Measurements from ENCODE around the gene PNPLA8.

PNPLA8 gene

GRCh38 chr7:108430664-108431063, 95.3 kb downstream of the PNPLA8 start:
- peaks cover 17% of the 10 kb centered on the region; the same call in 1 of the 2 replicates for H3K79me2 ChIP-seq (ENCODE audit: insufficient read depth, low read depth)

GRCh38 chr7:108427766-108428165, 98.2 kb downstream of the PNPLA8 start:
- 0 out of 2 replicates have a peak, but pooled peaks cover 4% of the 10 kb centered on the region for H3K79me2 ChIP-seq (ENCODE audit: insufficient read depth, low read depth)
- no peak overlapping the region for H3K4me2 ChIP-seq
- H2AFZ ChIP-seq (ENCODE audit: low read depth), result no peak overlapping the region
- H3K4me1 ChIP-seq (ENCODE audit: low read depth, poor library complexity, severe bottlenecking), result peaks cover 11% of the 10 kb centered on the region
- no peaks in the 10 kb centered on the region for H3K36me3 ChIP-seq (ENCODE audit: insufficient read depth)
- no peak overlapping the region for H3K9ac ChIP-seq
- no peak for TF ChIP-seq CTCF (conservative IDR thresholded peaks at IDR 0.05; ENCODE audit: low read depth, low read length)
- no peaks in the 10 kb centered on the region for H4K20me1 ChIP-seq (ENCODE audit: insufficient read depth)
- H3K27me3 ChIP-seq (ENCODE audit: insufficient read depth, low read depth), result no peaks in the 10 kb centered on the region
- no peak overlapping the region for H3K4me3 ChIP-seq (IDR thresholded peaks at IDR 0.05; ENCODE audit: insufficient read depth, low read depth, low read length)
- H3K27ac ChIP-seq, result no peak overlapping the region

More at GRCh38 chr7:108430664-108431063, 95.3 kb downstream of the PNPLA8 start:
- no peak overlapping the region for H3K9ac ChIP-seq
- no peak overlapping the region for H3K27ac ChIP-seq
- H3K36me3 ChIP-seq (ENCODE audit: insufficient read depth), result no peaks in the 10 kb centered on the region
- H3K27me3 ChIP-seq (ENCODE audit: insufficient read depth, low read depth), result no peaks in the 10 kb centered on the region
- no peaks in the 10 kb centered on the region for H4K20me1 ChIP-seq (ENCODE audit: insufficient read depth)
- no peak for TF ChIP-seq CTCF (conservative IDR thresholded peaks at IDR 0.05; ENCODE audit: low read depth, low read length)
- no peak overlapping the region for H3K4me3 ChIP-seq (IDR thresholded peaks at IDR 0.05; ENCODE audit: insufficient read depth, low read depth, low read length)
- no peak overlapping the region for H3K4me2 ChIP-seq
- peaks cover 32% of the 10 kb centered on the region for H3K4me1 ChIP-seq (ENCODE audit: low read depth, poor library complexity, severe bottlenecking)
- H2AFZ ChIP-seq (ENCODE audit: low read depth), result no peak overlapping the region

- H3K4me2 ChIP-seq, result no peak overlapping the region
- no peaks in the 10 kb centered on the region for H4K20me1 ChIP-seq (ENCODE audit: insufficient read depth)
- 0 out of 2 replicates have a peak, but pooled peaks cover 2% of the 10 kb centered on the region for H3K79me2 ChIP-seq (ENCODE audit: insufficient read depth, low read depth)
- no peaks in the 10 kb centered on the region for H3K36me3 ChIP-seq (ENCODE audit: insufficient read depth)
- peaks cover 20% of the 10 kb centered on the region for H3K4me1 ChIP-seq (ENCODE audit: low read depth, poor library complexity, severe bottlenecking)
- no peak overlapping the region for H3K27ac ChIP-seq
- H3K4me3 ChIP-seq (IDR thresholded peaks at IDR 0.05; ENCODE audit: insufficient read depth, low read depth, low read length), result no peak overlapping the region
- H2AFZ ChIP-seq (ENCODE audit: low read depth), result no peak overlapping the region
- H3K9ac ChIP-seq, result no peak overlapping the region
- no peak for TF ChIP-seq CTCF (conservative IDR thresholded peaks at IDR 0.05; ENCODE audit: low read depth, low read length)
- no peaks in the 10 kb centered on the region for H3K27me3 ChIP-seq (ENCODE audit: insufficient read depth, low read depth)
Observed at GRCh38 chr7:108425714-108426275, 100.1 kb downstream of the PNPLA8 start.

GRCh38 chr7:108424013-108424412, 101.9 kb downstream of the PNPLA8 start:
- Histone ChIP-seq H3K36me3 (ENCODE audit: insufficient read depth) (no peaks in the 10 kb centered on the region), H3K9ac (no peak overlapping the region), H3K4me2 (no peak overlapping the region), H2AFZ (ENCODE audit: low read depth) (no peak overlapping the region), H3K4me3 (IDR thresholded peaks at IDR 0.05; ENCODE audit: insufficient read depth, low read depth, low read length) (no peak overlapping the region), H3K27me3 (ENCODE audit: insufficient read depth, low read depth) (no peaks in the 10 kb centered on the region), H3K4me1 (ENCODE audit: low read depth, poor library complexity, severe bottlenecking) (peaks cover 21% of the 10 kb centered on the region), H4K20me1 (ENCODE audit: insufficient read depth) (no peaks in the 10 kb centered on the region), H3K79me2 (ENCODE audit: insufficient read depth, low read depth) (no peaks in the 10 kb centered on the region), H3K27ac (no peak overlapping the region)
- no peak for TF ChIP-seq CTCF (conservative IDR thresholded peaks at IDR 0.05; ENCODE audit: low read depth, low read length)

All from KMS-11 (cell line).